Gastroesophageal sphincter (tissue), 2 donors: ENCODE results near the gene BPTF.

ENCODE experiments used
- POLR2A ChIP-seq, 2 donors: fragments of 450-650 bp; IDR thresholded peaks; one replicate each; pipeline ENCODE4 v1.6.1; 2017; ENCODE audit warnings: antibody characterized with exemption in 2 of 2, mild to moderate bottlenecking in 2 of 2, moderate library complexity in 1 of 2
- POLR2AphosphoS5 ChIP-seq: sonication (generic); formaldehyde crosslinking; IDR thresholded peaks from one replicate; pipeline ENCODE4 v1.6.1; 2017; ENCODE audit warnings: antibody characterized with exemption

GRCh38 chr17:67891481-67892119 is 66.3 kb downstream of the BPTF start:
- TF ChIP-seq POLR2AphosphoS5 (no peak), POLR2A (IDR thresholded peaks at IDR 0.05) (no peak)
